Measurements from ENCODE around the gene PKN2.

The PKN2 gene

GRCh38 chr1:88683541-88684481, at the start of gene PKN2:
Gene PKN2 (plus strand): TSS chr1:88684273. CDS start chr1:88684581, 308 bp downstream.
- peak; percentile 97 for DNase-seq

- DNase-seq = no peak
Measured at GRCh38 chr1:88634538-88634937, 49.5 kb upstream of the PKN2 start.

GRCh38 chr1:88640060-88640459, 44.0 kb upstream of the PKN2 start:
- no peak for DNase-seq

- no peak for DNase-seq
Measured at GRCh38 chr1:88645886-88646285, 38.2 kb upstream of the PKN2 start.

GRCh38 chr1:88646476-88647248, 37.4 kb upstream of the PKN2 start:
- no peak for DNase-seq

DNA sequence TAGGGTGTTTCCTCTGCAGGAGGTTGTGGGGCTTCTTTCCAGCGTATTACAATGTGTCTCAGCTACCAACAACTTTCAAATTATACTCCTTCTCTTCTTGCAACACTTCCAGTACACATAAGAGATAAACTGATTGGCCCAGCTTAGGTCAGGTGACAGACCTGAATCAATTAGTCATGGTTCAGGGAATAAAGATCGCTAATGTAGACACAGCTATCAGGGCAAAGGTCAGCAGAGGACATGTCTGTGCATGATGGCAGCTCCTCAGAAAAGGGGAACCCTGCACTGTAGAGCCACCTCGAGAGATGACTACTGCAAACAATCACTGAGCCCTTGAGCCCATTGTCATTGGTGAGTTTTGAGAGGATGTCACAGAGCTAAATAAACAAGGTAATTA, 36.8 kb upstream of the PKN2 start:
- no peak for DNase-seq

- no peak for DNase-seq
Measured at GRCh38 chr1:88647749-88648415, 36.2 kb upstream of the PKN2 start.

- DNase-seq = no peak
Measured at GRCh38 chr1:88648706-88649105, 35.4 kb upstream of the PKN2 start.

GRCh38 chr1:88649932-88650331, 34.1 kb upstream of the PKN2 start:
- no peak for DNase-seq

DNA sequence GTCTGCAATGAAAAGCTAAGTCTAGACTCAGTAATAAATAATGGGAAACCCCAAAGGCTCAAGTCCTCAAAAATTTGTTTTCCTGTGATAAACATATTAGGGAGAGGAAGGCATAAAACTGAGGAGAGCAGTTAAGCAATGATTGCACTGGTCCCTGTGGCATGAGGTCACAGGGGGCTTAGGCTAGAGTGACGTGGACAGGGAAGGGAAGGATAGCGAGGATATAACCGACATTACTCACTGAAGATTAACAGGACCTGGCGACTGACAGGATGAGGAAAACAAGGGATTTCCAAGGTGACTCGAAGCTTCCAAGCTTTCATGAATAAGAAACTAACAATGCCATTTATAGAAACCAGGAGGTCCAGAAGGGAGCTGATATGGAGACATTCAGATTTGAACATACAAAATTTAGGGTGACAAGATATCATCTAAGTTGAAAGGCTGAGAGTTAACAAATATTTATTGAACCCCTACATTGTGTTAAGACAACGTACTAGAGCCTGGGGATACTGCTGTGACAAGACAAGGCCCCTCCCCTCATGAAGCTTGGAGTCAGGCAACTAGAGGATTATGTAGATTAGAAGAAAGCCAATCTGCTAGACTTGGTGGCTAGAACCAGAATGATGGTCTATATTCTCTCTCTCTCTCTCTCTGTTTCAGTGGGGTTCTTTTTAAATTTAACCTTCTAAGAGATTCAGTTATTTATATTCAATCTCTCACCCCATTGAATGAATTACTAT, 33.2 kb upstream of the PKN2 start:
- no peak for DNase-seq

- DNase-seq = no peak
Measured at GRCh38 chr1:88655140-88655539, 28.9 kb upstream of the PKN2 start.

DNA sequence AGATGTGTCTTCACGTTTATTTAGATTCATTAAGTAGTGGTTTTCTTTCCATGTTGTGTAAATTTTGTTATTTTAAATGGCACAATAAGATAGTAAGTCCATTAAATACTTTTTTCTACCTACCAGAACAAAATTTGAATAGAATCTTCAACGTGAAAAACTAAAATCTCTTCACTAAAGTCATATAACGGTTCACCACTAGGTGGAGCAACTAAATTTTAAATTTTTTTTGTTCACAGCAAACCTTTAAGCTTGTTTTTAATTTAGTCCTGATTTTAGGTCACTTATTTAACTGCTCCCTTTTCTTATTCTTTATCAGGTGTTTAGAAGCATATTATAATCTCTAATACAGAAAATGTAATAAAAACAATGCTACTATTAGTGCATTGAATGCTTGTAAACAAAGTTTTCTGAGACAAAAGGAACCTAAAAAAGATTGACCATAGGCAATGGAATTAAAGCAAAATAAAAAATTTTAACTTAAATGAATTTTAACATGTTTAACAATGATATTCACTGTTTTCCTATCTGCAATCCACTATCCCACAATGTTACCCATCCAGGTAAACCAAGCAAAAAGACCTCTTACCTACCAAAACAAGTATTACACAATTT, 28.3 kb upstream of the PKN2 start:
- no peak for DNase-seq

DNA sequence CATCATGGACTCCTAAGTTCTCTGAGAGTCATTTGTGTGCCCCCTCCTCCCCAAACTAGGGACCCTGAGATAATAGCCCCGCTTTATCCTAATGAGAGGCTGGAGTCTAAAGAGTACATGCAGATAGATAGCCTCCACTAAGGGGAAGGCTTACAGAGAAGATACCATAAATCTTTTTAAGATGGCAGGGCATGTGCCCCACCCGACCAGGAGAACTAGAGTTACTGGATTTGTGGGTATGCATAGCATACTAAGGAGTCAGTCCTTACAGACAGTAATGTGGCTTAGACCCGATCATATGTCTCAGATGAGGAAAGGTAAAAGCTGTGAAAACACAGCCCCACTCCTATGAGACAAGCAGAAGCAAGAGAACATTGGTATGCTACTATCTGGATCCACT, 25.7 kb upstream of the PKN2 start:
- no peak for DNase-seq

DNA sequence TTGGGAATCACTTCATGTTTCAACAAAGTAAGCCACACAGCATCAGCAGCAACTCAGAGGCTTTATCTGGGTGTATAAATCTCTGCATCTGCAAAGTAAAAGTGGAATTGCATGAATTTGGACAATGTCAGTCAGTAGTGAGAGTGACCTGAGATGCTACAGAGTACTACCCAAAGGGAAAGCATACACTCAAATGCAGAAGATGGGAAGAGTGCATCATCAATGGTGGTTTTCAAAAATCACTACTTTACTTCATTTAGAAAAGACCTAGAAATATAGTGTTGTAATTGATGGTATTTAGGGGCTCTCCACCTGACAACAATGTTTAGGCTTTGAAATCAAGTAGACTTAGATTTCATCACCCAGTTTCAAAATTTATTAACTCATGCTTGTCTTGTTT, 24.5 kb upstream of the PKN2 start:
- DNase-seq = no peak

GRCh38 chr1:88661188-88661587, 22.9 kb upstream of the PKN2 start:
- DNase-seq = no peak

DNA sequence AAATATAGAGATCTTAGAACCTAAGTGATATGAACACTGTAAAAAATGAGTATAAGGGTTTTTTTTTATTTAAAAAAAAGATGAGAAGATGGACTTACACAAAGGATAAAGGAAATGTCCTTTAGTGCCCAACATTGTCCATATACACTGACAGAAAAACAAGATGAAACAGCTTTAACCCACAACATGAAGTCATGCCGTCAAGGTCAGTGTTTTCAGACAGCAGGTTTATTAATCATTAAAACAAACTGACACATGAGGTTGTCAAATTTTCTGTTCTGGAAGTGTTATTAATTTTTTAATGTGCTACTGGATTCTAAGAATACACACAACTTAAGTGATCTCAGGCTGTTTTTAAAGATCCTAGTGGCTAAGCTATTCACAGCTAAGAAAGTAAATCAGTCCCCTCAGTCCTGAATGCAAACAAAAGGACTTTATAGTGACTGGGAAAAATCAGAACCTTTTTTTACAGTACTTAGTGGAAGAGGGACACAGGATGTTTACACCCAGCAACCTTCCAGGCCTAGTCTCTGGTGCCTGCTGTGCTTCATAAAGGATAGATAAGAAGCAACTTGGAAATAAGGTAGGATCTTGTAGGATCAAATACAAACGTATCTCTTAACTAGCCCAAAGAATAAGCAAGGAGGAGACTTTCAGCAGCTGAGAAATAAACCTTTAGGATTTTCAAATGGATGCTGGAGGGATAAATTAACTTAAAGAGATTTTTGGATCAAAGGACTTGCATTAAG, 21.9 kb upstream of the PKN2 start:
- no peak for DNase-seq

DNA sequence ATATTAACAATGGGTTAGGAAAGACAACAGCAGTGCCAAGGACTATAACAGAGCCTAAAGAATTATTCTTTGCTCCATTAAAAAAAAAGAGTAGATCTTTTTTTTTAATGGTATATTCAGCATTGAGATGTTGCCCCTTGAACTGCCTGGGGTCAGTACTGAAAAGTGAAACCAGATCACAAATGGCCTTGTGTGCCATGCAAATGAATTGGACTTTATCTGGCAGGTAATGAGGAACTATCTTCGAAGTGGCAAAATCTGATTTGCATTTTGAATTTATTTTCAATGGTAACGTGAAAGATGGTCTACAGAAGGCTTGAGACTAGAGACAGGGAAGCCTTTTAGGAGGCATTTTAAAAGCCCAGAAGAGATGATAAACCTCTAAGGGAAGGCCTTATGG, 21.4 kb upstream of the PKN2 start:
- no peak for DNase-seq

DNA sequence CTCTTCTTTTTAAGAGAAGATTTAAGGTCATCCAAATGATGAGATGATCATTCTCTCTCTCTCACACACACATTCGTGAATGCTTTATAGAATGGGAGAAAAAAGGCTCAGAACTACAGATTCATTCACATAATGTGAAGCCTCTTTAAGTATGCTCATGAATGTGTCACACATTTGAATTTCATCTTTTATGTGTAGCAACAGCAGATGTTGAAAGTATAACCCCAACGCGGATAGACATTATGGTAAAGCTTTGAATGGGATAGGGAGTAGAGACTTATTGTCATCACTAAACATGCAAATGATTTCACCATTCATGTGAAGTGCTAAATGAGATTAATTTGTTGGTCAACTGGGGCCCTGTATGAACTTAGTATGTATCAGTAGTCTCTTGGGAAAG, 15.7 kb upstream of the PKN2 start:
- no peak for DNase-seq

DNA sequence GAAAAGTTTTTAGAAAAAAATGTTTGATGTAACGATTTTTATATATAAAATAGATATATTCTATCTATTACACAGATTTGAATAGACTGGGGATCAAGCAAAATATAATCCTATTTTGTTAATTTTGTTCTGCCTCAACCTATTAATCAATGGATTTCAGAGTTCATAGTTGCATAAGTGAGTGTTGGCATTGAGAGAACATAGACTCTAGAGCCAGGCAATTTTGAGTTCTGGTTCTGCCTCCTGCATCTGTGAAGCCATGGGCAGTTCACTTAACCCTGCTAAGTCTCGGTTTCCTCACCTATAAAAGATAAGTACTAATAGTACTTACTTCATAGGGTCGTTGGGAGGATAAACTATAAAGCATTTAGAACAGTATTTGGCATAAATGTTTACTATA, 13.6 kb upstream of the PKN2 start:
- DNase-seq = no peak

- DNase-seq = no peak
Measured at GRCh38 chr1:88673446-88673845, 10.6 kb upstream of the PKN2 start.

GRCh38 chr1:88678405-88678804, 5.7 kb upstream of the PKN2 start:
- DNase-seq = no peak

GRCh38 chr1:88680471-88680870, 3.6 kb upstream of the PKN2 start:
- DNase-seq = no peak

Measured in retina (tissue), 1 donor.